OCI-LY7 (cell line): Measurements from ENCODE around the gene SART1.

Source experiments
- EZH2phosphoT487 ChIP-seq: fragments of 200-600 bp; sonication (generic); IDR thresholded peaks from 2 replicates; pipeline ENCODE4 v1.6.1; 2018; ENCODE audit warnings: low read depth, borderline replicate concordance, mild to moderate bottlenecking, mixed run types, antibody characterized with exemption, low read length, moderate library complexity, mixed read lengths
- TF ChIP-seq, protein P1 (sequence below): fragments of 200-600 bp; sonication (generic); conservative IDR thresholded peaks from 2 replicates; pipeline ENCODE4 v1.5.1; 2014; ENCODE audit warnings: mild to moderate bottlenecking, antibody characterized with exemption, low read length, moderate library complexity, mixed read lengths

- TF ChIP-seq, protein P1, sequence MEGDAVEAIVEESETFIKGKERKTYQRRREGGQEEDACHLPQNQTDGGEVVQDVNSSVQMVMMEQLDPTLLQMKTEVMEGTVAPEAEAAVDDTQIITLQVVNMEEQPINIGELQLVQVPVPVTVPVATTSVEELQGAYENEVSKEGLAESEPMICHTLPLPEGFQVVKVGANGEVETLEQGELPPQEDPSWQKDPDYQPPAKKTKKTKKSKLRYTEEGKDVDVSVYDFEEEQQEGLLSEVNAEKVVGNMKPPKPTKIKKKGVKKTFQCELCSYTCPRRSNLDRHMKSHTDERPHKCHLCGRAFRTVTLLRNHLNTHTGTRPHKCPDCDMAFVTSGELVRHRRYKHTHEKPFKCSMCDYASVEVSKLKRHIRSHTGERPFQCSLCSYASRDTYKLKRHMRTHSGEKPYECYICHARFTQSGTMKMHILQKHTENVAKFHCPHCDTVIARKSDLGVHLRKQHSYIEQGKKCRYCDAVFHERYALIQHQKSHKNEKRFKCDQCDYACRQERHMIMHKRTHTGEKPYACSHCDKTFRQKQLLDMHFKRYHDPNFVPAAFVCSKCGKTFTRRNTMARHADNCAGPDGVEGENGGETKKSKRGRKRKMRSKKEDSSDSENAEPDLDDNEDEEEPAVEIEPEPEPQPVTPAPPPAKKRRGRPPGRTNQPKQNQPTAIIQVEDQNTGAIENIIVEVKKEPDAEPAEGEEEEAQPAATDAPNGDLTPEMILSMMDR: no peak
- TF ChIP-seq EZH2phosphoT487: no peak
Observed at GRCh38 chr11:65944767-65945166, 16.8 kb upstream of the SART1 start.
